ENCODE data around the gene MCCC1. TPM values are rescaled to one million over a fixed set of nuclear protein-coding genes. Genes with fewer than 3 reads are reported as not detected.

MCCC1 gene
- total and polyA plus RNA-seq, 2 of the 13 experiments (the other 11 are each of a cell fraction or from before 2014, with no cell fraction given) = 11.7 to 30.1 TPM

DNA sequence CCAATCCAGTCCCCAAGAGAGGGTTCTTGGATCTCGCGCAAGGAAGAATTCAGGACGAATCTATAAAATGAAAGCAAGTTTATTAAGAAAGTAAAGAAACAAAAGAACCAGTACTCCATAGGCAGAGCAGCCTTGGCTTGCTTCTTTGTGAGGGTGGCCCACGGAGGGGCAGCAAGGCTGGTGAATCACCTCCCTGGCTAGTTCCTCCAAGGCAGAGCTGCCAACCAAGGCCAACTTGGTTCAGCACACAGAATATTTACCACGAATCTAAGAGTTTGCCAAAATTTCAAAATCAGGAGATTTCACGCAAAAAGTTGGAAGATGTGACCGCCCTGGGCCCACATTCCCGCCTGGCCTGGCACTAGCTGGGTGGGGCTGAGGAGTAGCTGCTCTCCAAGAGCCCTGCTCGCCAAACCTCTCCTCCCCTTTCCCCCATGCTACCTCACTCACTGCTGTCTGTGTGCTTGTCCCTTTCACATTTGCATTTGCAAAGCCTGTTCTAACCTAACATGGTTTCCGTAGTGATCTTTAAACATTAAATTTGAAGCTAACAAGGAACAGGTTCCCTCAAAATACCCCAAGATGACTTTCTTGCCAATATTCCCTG is 92.8 kb downstream of the MCCC1 start:
- intact Hi-C loops (cut with micrococcal nuclease; ENCODE audit: unreplicated experiment) (no loop called here), in situ Hi-C loops (cut with HindIII; ENCODE audit: extremely low pct_ligation_motif_present, low pct_unique_long_range_greater_than_20kb) (no loop called here)
- H3K9me3 ChIP-seq (ENCODE audit: low read length) = no peaks in the 10 kb centered on the region
- H3K4me3 ChIP-seq (replicated peaks in 1 of 3; ENCODE audit: insufficient read depth in 1 of 3, low read depth in 2 of 3, low read length in 3 of 3) = no peak overlapping the region
- ChIA-PET CTCF (ENCODE audit: low intra/inter-chr PET ratio, low total read pairs) (no interaction called here), POLR2A (no interaction called here)
- DNase-seq (ENCODE audit: low spot score) = no peak
- no peak for TF ChIP-seq PHB2 (IDR thresholded peaks at IDR 0.05; ENCODE audit: partially characterized antibody)
- TF ChIP-seq, protein P1, sequence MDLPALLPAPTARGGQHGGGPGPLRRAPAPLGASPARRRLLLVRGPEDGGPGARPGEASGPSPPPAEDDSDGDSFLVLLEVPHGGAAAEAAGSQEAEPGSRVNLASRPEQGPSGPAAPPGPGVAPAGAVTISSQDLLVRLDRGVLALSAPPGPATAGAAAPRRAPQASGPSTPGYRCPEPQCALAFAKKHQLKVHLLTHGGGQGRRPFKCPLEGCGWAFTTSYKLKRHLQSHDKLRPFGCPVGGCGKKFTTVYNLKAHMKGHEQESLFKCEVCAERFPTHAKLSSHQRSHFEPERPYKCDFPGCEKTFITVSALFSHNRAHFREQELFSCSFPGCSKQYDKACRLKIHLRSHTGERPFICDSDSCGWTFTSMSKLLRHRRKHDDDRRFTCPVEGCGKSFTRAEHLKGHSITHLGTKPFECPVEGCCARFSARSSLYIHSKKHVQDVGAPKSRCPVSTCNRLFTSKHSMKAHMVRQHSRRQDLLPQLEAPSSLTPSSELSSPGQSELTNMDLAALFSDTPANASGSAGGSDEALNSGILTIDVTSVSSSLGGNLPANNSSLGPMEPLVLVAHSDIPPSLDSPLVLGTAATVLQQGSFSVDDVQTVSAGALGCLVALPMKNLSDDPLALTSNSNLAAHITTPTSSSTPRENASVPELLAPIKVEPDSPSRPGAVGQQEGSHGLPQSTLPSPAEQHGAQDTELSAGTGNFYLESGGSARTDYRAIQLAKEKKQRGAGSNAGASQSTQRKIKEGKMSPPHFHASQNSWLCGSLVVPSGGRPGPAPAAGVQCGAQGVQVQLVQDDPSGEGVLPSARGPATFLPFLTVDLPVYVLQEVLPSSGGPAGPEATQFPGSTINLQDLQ (CRISPR knock-in tag; IDR thresholded peaks at IDR 0.05) = no peak
- TF ChIP-seq GTF2F1 (IDR thresholded peaks at IDR 0.05; ENCODE audit: low read length) = no peak
- no peak for TF ChIP-seq RBM22 (optimal IDR thresholded peaks at IDR 0.05; ENCODE audit: low read length)
- TF ChIP-seq, protein P2, sequence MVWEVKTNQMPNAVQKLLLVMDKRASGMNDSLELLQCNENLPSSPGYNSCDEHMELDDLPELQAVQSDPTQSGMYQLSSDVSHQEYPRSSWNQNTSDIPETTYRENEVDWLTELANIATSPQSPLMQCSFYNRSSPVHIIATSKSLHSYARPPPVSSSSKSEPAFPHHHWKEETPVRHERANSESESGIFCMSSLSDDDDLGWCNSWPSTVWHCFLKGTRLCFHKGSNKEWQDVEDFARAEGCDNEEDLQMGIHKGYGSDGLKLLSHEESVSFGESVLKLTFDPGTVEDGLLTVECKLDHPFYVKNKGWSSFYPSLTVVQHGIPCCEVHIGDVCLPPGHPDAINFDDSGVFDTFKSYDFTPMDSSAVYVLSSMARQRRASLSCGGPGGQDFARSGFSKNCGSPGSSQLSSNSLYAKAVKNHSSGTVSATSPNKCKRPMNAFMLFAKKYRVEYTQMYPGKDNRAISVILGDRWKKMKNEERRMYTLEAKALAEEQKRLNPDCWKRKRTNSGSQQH (CRISPR knock-in tag; IDR thresholded peaks at IDR 0.05; ENCODE audit: low read depth) = no peak
- no peak for TF ChIP-seq ZBTB8A (CRISPR knock-in tag; IDR thresholded peaks at IDR 0.05; ENCODE audit: borderline replicate concordance, low read depth)
- TF ChIP-seq NCOR1 (IDR thresholded peaks at IDR 0.05; ENCODE audit: borderline replicate concordance, low read length) = no peak
- TF ChIP-seq, protein P3, sequence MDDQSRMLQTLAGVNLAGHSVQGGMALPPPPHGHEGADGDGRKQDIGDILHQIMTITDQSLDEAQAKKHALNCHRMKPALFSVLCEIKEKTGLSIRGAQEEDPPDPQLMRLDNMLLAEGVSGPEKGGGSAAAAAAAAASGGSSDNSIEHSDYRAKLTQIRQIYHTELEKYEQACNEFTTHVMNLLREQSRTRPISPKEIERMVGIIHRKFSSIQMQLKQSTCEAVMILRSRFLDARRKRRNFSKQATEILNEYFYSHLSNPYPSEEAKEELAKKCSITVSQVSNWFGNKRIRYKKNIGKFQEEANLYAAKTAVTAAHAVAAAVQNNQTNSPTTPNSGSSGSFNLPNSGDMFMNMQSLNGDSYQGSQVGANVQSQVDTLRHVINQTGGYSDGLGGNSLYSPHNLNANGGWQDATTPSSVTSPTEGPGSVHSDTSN (CRISPR knock-in tag; IDR thresholded peaks at IDR 0.05; ENCODE audit: borderline replicate concordance) = no peak
- TF ChIP-seq HNRNPH1 (optimal IDR thresholded peaks at IDR 0.05; ENCODE audit: low read depth, low read length) = no peak
- no peak for TF ChIP-seq CCAR2 (optimal IDR thresholded peaks at IDR 0.05; ENCODE audit: low read depth, low read length)
- H3K27ac ChIP-seq (ENCODE audit: extremely low read length, insufficient read depth, low read length) = no peak overlapping the region
- H3K9ac ChIP-seq (ENCODE audit: insufficient read depth, low read depth, low read length) = no peak overlapping the region
- H3K4me1 ChIP-seq (ENCODE audit: insufficient read depth, low read length) = no peaks in the 10 kb centered on the region
- WGBS (ENCODE audit: low lambda C conversion rate) = 87% methylated on average over 9 of the region's 10 CpGs
- H3K79me2 ChIP-seq (ENCODE audit: insufficient read depth, low read length) = no peaks in the 10 kb centered on the region
- H3K4me2 ChIP-seq (ENCODE audit: low read depth, low read length) = no peak overlapping the region
- H2AFZ ChIP-seq (ENCODE audit: low read length) = no peak overlapping the region
- no peak for FAIRE-seq
- no peaks in the 10 kb centered on the region for H3K36me3 ChIP-seq (replicated peaks in 1 of 2; ENCODE audit: control insufficient read depth in 1 of 2, insufficient read depth in 2 of 2, low read length in 2 of 2)
- no peak for ATAC-seq
- BruUV-seq (replicated peaks) = no TSS peak
- no peaks in the 10 kb centered on the region; a peak in 1 of 5 replicates for H3K27me3 ChIP-seq (ENCODE audit: control insufficient read depth in 1 of 2, insufficient read depth in 2 of 2, low read length in 2 of 2)
- no peaks in the 10 kb centered on the region for H4K20me1 ChIP-seq (ENCODE audit: insufficient read depth, low read length)

Measured in HepG2 (cell line).